DND-41 (cell line): ENCODE measurements around the gene NCCRP1.

ENCODE experiments used
- CTCF ChIP-seq: IDR thresholded peaks from 2 replicates; pipeline ENCODE4 v1.5.1; 2012; ENCODE audit warnings: borderline replicate concordance, low read length, moderate library complexity, mild to moderate bottlenecking; ENCODE audit not compliant: poor library complexity, severe bottlenecking; ENCODE audit errors: extremely low read depth
- EZH2 ChIP-seq: IDR thresholded peaks from 3 replicates; pipeline ENCODE4 v1.6.1; 2012; ENCODE audit warnings: borderline replicate concordance, low read depth, mild to moderate bottlenecking, moderate library complexity, low read length, inconsistent platforms; ENCODE audit not compliant: severe bottlenecking

DNA sequence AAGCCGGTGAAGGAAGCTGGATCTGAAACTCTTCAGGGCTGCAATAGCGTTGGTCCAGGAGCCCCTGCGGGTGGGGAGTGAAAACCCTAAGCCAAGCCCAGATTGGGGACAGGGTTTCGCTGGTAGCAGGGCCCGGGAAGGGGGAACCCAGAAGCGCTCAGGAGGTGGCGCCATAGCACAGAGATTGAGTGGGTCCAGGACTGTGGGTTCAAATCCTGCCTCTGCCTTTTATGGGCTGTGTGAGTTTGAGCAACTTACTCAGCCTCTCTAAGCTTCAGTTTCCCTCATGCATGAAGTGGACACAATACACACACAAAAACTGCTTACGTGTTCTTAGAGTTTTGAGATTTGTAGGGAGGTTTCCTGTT, 15.6 kb downstream of the NCCRP1 start:
- TF ChIP-seq CTCF (peak; percentile 76), EZH2 (no peak)
